Measurements from ENCODE around the gene SUMO4. TPM values are rescaled to one million over a fixed set of nuclear protein-coding genes. Genes with fewer than 3 reads are reported as not detected.

The SUMO4 gene
- total RNA-seq, 1 donor from 2014 or later, result 2.4 TPM

GRCh38 chr6:149360536-149360935 is 39.5 kb upstream of the SUMO4 start:
- Mint-ChIP-seq H3K4me1 (peaks cover 10% of the 10 kb centered on the region), H3K36me3 (ENCODE audit: low read depth) (peaks cover 6% of the 10 kb centered on the region), H3K27ac (ENCODE audit: unreplicated experiment) (no peak overlapping the region), H3K9me3 (no peaks in the 10 kb centered on the region), H3K4me3 (no peak overlapping the region), H3K27me3 (ENCODE audit: low read depth) (no peaks in the 10 kb centered on the region)
- no peak for DNase-seq (ENCODE audit: low read depth, low spot score)
- TF ChIP-seq CTCF (conservative IDR thresholded peaks at IDR 0.05), result no peak

GRCh38 chr6:149362289-149362688 is 37.8 kb upstream of the SUMO4 start:
- Mint-ChIP-seq H3K4me1 (peaks cover 10% of the 10 kb centered on the region), H3K4me3 (no peak overlapping the region), H3K9me3 (no peaks in the 10 kb centered on the region), H3K27ac (ENCODE audit: unreplicated experiment) (no peak overlapping the region), H3K27me3 (ENCODE audit: low read depth) (no peaks in the 10 kb centered on the region), H3K36me3 (ENCODE audit: low read depth) (peaks cover 6% of the 10 kb centered on the region)
- no peak for DNase-seq (ENCODE audit: low read depth, low spot score)
- no peak for TF ChIP-seq CTCF (conservative IDR thresholded peaks at IDR 0.05)

GRCh38 chr6:149363154-149363553 is 36.9 kb upstream of the SUMO4 start:
- H3K36me3 Mint-ChIP-seq (ENCODE audit: low read depth), result peaks cover 6% of the 10 kb centered on the region
- no peak for TF ChIP-seq CTCF (conservative IDR thresholded peaks at IDR 0.05)
- H3K9me3 Mint-ChIP-seq, result no peaks in the 10 kb centered on the region
- H3K27ac Mint-ChIP-seq (ENCODE audit: unreplicated experiment), result no peak overlapping the region
- H3K4me1 Mint-ChIP-seq, result peaks cover 10% of the 10 kb centered on the region
- H3K27me3 Mint-ChIP-seq (ENCODE audit: low read depth), result no peaks in the 10 kb centered on the region
- no peak for DNase-seq (ENCODE audit: low read depth, low spot score)
- no peak overlapping the region for H3K4me3 Mint-ChIP-seq

GRCh38 chr6:149364557-149364956 is 35.5 kb upstream of the SUMO4 start:
- H3K4me3 Mint-ChIP-seq, result no peak overlapping the region
- H3K27ac Mint-ChIP-seq (ENCODE audit: unreplicated experiment), result no peak overlapping the region
- H3K9me3 Mint-ChIP-seq, result no peaks in the 10 kb centered on the region
- TF ChIP-seq CTCF (conservative IDR thresholded peaks at IDR 0.05), result no peak
- no peak for DNase-seq (ENCODE audit: low read depth, low spot score)
- peaks cover 6% of the 10 kb centered on the region for H3K36me3 Mint-ChIP-seq (ENCODE audit: low read depth)
- H3K4me1 Mint-ChIP-seq, result peaks cover 10% of the 10 kb centered on the region
- no peaks in the 10 kb centered on the region for H3K27me3 Mint-ChIP-seq (ENCODE audit: low read depth)

- no peaks in the 10 kb centered on the region for H3K27me3 Mint-ChIP-seq (ENCODE audit: low read depth)
Measured at GRCh38 chr6:149365197-149365596, 34.9 kb upstream of the SUMO4 start.

More at GRCh38 chr6:149365197-149365596, 34.9 kb upstream of the SUMO4 start:
- H3K9me3 Mint-ChIP-seq, result no peaks in the 10 kb centered on the region
- H3K4me1 Mint-ChIP-seq, result peaks cover 10% of the 10 kb centered on the region
- DNase-seq (ENCODE audit: low read depth, low spot score), result no peak
- TF ChIP-seq CTCF (conservative IDR thresholded peaks at IDR 0.05), result no peak
- no peak overlapping the region for H3K27ac Mint-ChIP-seq (ENCODE audit: unreplicated experiment)
- H3K36me3 Mint-ChIP-seq (ENCODE audit: low read depth), result peaks cover 5% of the 10 kb centered on the region
- no peak overlapping the region for H3K4me3 Mint-ChIP-seq
